HG03175 (cell line): ENCODE results near the gene KLHL3.

Experiments used
- ATAC-seq: cut with Tn5 transposase; IDR thresholded peaks from one replicate; pipeline ENCODE4 v1.9.1; 2021; ENCODE audit warnings: mild to moderate bottlenecking, moderate library complexity; ENCODE audit not compliant: unreplicated experiment

The KLHL3 gene

GRCh38 chr5:137592317-137592716, 143.6 kb downstream of the KLHL3 start:
- no peak for ATAC-seq

DNA sequence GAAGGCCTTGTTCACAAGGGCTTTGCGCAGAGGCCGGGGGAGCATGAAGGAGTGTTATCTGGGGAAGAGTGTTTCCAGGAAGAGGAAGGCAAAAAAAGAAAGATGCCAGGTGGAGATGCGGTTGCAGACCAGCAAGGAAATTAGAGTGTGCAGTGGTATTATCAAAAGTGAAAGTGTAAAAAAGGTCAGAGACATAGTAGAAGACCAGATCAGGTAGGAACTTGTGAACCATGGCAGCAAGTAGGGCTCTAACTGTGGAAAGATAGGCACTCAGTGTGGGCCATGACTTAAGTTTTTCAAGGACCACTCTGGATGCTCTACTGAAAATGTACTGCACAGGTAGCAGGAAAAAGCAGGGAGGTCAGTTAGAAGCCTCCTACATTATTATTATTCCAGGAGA, 146.7 kb downstream of the KLHL3 start:
- peak; percentile 56 for ATAC-seq

- ATAC-seq = no peak
Measured at GRCh38 chr5:137587919-137588318, 148.0 kb downstream of the KLHL3 start.

DNA sequence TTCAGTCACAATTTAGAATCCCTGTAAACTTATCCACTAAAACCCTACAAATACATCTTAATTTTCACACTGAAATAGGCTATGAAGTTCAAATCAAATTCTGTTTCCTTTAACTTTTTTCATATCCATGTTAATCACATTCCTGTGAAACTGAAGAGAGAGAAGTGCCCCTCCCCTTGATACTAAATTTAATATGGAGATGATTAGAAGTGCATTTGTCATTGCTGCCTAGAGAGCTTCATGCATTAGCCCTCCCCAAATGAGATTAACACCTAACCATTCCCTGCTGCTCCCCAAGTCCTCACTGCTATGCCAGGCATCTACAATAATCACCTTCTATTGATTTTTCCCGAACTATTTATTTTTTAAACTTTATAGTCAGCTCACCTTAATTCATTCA, 151.6 kb downstream of the KLHL3 start:
- ATAC-seq = no peak

DNA sequence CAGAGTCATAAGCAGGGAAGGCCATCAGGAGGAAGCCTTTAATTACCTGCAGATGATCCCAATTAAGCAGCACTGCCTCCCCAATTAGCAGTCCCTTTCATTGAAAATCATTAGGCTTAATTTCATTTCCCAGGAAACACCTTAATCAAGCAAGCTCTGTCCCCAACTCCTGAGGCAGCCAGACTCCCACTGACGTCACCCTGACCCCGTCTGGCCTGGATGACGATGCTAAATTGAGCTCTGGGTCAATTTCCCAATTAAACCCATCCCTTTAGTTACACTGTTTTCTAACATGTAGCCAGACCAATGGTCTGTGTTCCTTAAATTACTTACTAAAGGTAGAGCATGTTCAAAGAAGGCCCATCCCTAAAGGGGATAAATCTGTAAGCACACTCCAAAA, 152.8 kb downstream of the KLHL3 start:
- ATAC-seq = no peak

- ATAC-seq = no peak
Measured at GRCh38 chr5:137582218-137582617, 153.7 kb downstream of the KLHL3 start.

GRCh38 chr5:137581776-137582175, 154.1 kb downstream of the KLHL3 start:
- ATAC-seq = no peak

DNA sequence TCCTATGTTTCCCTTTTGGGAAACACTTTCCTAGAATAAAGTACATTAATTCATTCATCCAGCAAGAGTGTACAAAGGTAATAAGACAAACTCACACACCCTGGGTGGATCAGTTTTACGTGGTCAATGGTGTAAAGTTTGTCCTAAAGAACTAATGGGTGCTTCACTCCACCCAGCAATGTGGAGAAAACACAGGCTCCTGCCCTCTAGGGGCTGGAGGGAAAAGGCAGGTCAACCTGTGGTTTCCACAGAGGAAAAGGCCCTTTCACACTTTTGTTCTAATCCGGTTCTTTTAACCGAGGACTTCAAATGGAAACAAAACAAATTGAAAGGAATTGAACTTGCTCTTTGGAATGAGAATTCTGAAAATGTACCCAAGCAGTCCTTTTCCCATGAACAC, 155.9 kb downstream of the KLHL3 start:
- no peak for ATAC-seq

GRCh38 chr5:137575847-137576246, 160.0 kb downstream of the KLHL3 start:
- ATAC-seq = no peak

DNA sequence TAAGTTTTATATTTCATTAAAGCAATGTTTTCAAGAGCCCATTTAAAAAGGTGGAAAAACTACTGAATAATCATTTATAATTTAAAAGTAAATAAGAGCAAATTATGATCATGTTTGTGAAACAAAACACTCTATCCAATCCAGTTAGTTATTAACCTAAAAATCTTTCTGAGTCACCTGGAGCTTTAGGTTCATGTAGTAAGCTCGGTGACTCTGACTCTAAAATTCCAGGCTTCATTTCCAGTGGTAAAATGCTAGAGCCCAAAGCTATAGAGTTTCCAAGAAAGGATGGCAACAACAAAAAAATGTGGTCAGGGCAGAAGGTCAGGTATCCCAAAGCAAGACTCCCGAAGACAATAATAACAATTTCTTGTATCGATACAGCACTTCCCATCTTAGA, 160.7 kb downstream of the KLHL3 start:
- no peak for ATAC-seq

- ATAC-seq = no peak
Measured at GRCh38 chr5:137573376-137573775, 162.5 kb downstream of the KLHL3 start.

- no peak for ATAC-seq
Measured at GRCh38 chr5:137572042-137572695, 163.7 kb downstream of the KLHL3 start.

- no peak for ATAC-seq
Measured at GRCh38 chr5:137570070-137570469, 165.8 kb downstream of the KLHL3 start.
